ENCODE data around the gene NKAIN1.
"Not testable (repeated sequence)": the region's sequence is repeated elsewhere in the genome, so short reads cannot be mapped to it uniquely, and the experiment has no call there.

NKAIN1 gene

GRCh38 chr1:31195267-31195666 is 44.4 kb downstream of the NKAIN1 start:
- not testable (repeated sequence) for H3K9me3 Mint-ChIP-seq (ENCODE audit: low read depth); H3K36me3 Mint-ChIP-seq; H3K27me3 Mint-ChIP-seq; H3K4me1 Mint-ChIP-seq (ENCODE audit: low read depth); H3K27ac Mint-ChIP-seq; H3K4me3 Mint-ChIP-seq

GRCh38 chr1:31193729-31194128 is 46.0 kb downstream of the NKAIN1 start:
- Mint-ChIP-seq H3K27me3 (no peaks in the 10 kb centered on the region), H3K27ac (no peak overlapping the region), H3K9me3 (ENCODE audit: low read depth) (no peaks in the 10 kb centered on the region), H3K36me3 (no peaks in the 10 kb centered on the region), H3K4me1 (ENCODE audit: low read depth) (no peaks in the 10 kb centered on the region), H3K4me3 (no peak overlapping the region)

- Mint-ChIP-seq H3K27ac (no peak overlapping the region), H3K9me3 (ENCODE audit: low read depth) (no peaks in the 10 kb centered on the region), H3K4me3 (no peak overlapping the region), H3K36me3 (no peaks in the 10 kb centered on the region), H3K27me3 (peaks cover 4% of the 10 kb centered on the region), H3K4me1 (ENCODE audit: low read depth) (no peaks in the 10 kb centered on the region)
These were observed 48.4 kb downstream of the NKAIN1 start for GRCh38 chr1:31191281-31191680.

GRCh38 chr1:31189696-31190674 is 49.7 kb downstream of the NKAIN1 start:
- Mint-ChIP-seq H3K4me3 (no peak overlapping the region), H3K27ac (no peak overlapping the region), H3K9me3 (ENCODE audit: low read depth) (no peaks in the 10 kb centered on the region), H3K27me3 (peaks cover 4% of the 10 kb centered on the region), H3K4me1 (ENCODE audit: low read depth) (no peaks in the 10 kb centered on the region), H3K36me3 (no peaks in the 10 kb centered on the region)

- Mint-ChIP-seq H3K27me3 (peaks cover 29% of the 10 kb centered on the region), H3K36me3 (no peaks in the 10 kb centered on the region), H3K9me3 (ENCODE audit: low read depth) (no peaks in the 10 kb centered on the region)
These were observed 55.6 kb downstream of the NKAIN1 start for GRCh38 chr1:31183927-31184554.

GRCh38 chr1:31183126-31183525 is 56.6 kb downstream of the NKAIN1 start:
- H3K27me3 Mint-ChIP-seq, result peaks cover 32% of the 10 kb centered on the region
- H3K4me1 Mint-ChIP-seq (ENCODE audit: low read depth), result peaks cover 7% of the 10 kb centered on the region
- no peak overlapping the region for H3K27ac Mint-ChIP-seq
- no peaks in the 10 kb centered on the region for H3K9me3 Mint-ChIP-seq (ENCODE audit: low read depth)
- no peak overlapping the region for H3K4me3 Mint-ChIP-seq
- no peaks in the 10 kb centered on the region for H3K36me3 Mint-ChIP-seq

More at GRCh38 chr1:31183927-31184554, 55.6 kb downstream of the NKAIN1 start:
- H3K27ac Mint-ChIP-seq, result no peak overlapping the region
- peaks cover 7% of the 10 kb centered on the region for H3K4me1 Mint-ChIP-seq (ENCODE audit: low read depth)
- H3K4me3 Mint-ChIP-seq, result no peak overlapping the region

- H3K36me3 Mint-ChIP-seq, result no peaks in the 10 kb centered on the region
- peaks cover 7% of the 10 kb centered on the region for H3K4me1 Mint-ChIP-seq (ENCODE audit: low read depth)
- peaks cover 32% of the 10 kb centered on the region for H3K27me3 Mint-ChIP-seq
- H3K4me3 Mint-ChIP-seq, result no peak overlapping the region
- H3K27ac Mint-ChIP-seq, result no peak overlapping the region
- no peaks in the 10 kb centered on the region for H3K9me3 Mint-ChIP-seq (ENCODE audit: low read depth)
These were observed 57.3 kb downstream of the NKAIN1 start for GRCh38 chr1:31182352-31182751.

- H3K27ac Mint-ChIP-seq, result no peak overlapping the region
- no peaks in the 10 kb centered on the region for H3K36me3 Mint-ChIP-seq
- no peak overlapping the region for H3K4me3 Mint-ChIP-seq
- H3K27me3 Mint-ChIP-seq, result peaks cover 28% of the 10 kb centered on the region
- H3K9me3 Mint-ChIP-seq (ENCODE audit: low read depth), result no peaks in the 10 kb centered on the region
- H3K4me1 Mint-ChIP-seq (ENCODE audit: low read depth), result peaks cover 7% of the 10 kb centered on the region
These were observed 58.0 kb downstream of the NKAIN1 start for GRCh38 chr1:31181515-31182343.

- Mint-ChIP-seq H3K4me1 (ENCODE audit: low read depth) (peaks cover 7% of the 10 kb centered on the region), H3K27ac (no peak overlapping the region), H3K27me3 (peaks cover 28% of the 10 kb centered on the region), H3K9me3 (ENCODE audit: low read depth) (no peaks in the 10 kb centered on the region), H3K36me3 (no peaks in the 10 kb centered on the region), H3K4me3 (no peak overlapping the region)
These were observed 59.3 kb downstream of the NKAIN1 start for GRCh38 chr1:31180338-31180737.

- H3K27me3 Mint-ChIP-seq, result peaks cover 15% of the 10 kb centered on the region
- H3K9me3 Mint-ChIP-seq (ENCODE audit: low read depth); H3K4me1 Mint-ChIP-seq (ENCODE audit: low read depth); H3K4me3 Mint-ChIP-seq; H3K36me3 Mint-ChIP-seq; H3K27ac Mint-ChIP-seq: not testable (repeated sequence)
These were observed 63.4 kb downstream of the NKAIN1 start for GRCh38 chr1:31176291-31176690.

GRCh38 chr1:31170486-31170735 is 69.3 kb downstream of the NKAIN1 start:
- Mint-ChIP-seq H3K9me3 (ENCODE audit: low read depth) (no peaks in the 10 kb centered on the region), H3K27ac (no peak overlapping the region), H3K36me3 (no peaks in the 10 kb centered on the region), H3K27me3 (no peaks in the 10 kb centered on the region), H3K4me1 (ENCODE audit: low read depth) (peaks cover 4% of the 10 kb centered on the region), H3K4me3 (no peak overlapping the region)

GRCh38 chr1:31166462-31166861 is 73.2 kb downstream of the NKAIN1 start:
- no peaks in the 10 kb centered on the region for H3K9me3 Mint-ChIP-seq (ENCODE audit: low read depth)
- no peaks in the 10 kb centered on the region for H3K36me3 Mint-ChIP-seq
- peaks cover 7% of the 10 kb centered on the region for H3K4me1 Mint-ChIP-seq (ENCODE audit: low read depth)
- H3K27me3 Mint-ChIP-seq, result peaks cover 2% of the 10 kb centered on the region
- no peak overlapping the region for H3K4me3 Mint-ChIP-seq
- H3K27ac Mint-ChIP-seq, result no peak overlapping the region

- H3K4me1 Mint-ChIP-seq (ENCODE audit: low read depth), result peaks cover 3% of the 10 kb centered on the region
- no peak overlapping the region for H3K27ac Mint-ChIP-seq
- H3K9me3 Mint-ChIP-seq (ENCODE audit: low read depth), result no peaks in the 10 kb centered on the region
- no peak overlapping the region for H3K4me3 Mint-ChIP-seq
- H3K36me3 Mint-ChIP-seq, result no peaks in the 10 kb centered on the region
- H3K27me3 Mint-ChIP-seq, result peaks cover 2% of the 10 kb centered on the region
These were observed 75.4 kb downstream of the NKAIN1 start for GRCh38 chr1:31164291-31164690.

GRCh38 chr1:31163866-31164265 is 75.8 kb downstream of the NKAIN1 start:
- Mint-ChIP-seq H3K36me3 (no peaks in the 10 kb centered on the region), H3K9me3 (ENCODE audit: low read depth) (no peaks in the 10 kb centered on the region), H3K27ac (no peak overlapping the region), H3K4me1 (ENCODE audit: low read depth) (peaks cover 3% of the 10 kb centered on the region), H3K27me3 (peaks cover 2% of the 10 kb centered on the region), H3K4me3 (no peak overlapping the region)

GRCh38 chr1:31161571-31161970 is 78.1 kb downstream of the NKAIN1 start:
- no peak overlapping the region for H3K4me3 Mint-ChIP-seq
- no peaks in the 10 kb centered on the region for H3K9me3 Mint-ChIP-seq (ENCODE audit: low read depth)
- H3K4me1 Mint-ChIP-seq (ENCODE audit: low read depth), result peaks cover 3% of the 10 kb centered on the region
- H3K27me3 Mint-ChIP-seq, result peaks cover 2% of the 10 kb centered on the region
- H3K36me3 Mint-ChIP-seq, result no peaks in the 10 kb centered on the region
- no peak overlapping the region for H3K27ac Mint-ChIP-seq

All from activated naive CD8-positive, alpha-beta T cell (primary cell).